Measurements from ENCODE around the gene AFAP1.

DNA sequence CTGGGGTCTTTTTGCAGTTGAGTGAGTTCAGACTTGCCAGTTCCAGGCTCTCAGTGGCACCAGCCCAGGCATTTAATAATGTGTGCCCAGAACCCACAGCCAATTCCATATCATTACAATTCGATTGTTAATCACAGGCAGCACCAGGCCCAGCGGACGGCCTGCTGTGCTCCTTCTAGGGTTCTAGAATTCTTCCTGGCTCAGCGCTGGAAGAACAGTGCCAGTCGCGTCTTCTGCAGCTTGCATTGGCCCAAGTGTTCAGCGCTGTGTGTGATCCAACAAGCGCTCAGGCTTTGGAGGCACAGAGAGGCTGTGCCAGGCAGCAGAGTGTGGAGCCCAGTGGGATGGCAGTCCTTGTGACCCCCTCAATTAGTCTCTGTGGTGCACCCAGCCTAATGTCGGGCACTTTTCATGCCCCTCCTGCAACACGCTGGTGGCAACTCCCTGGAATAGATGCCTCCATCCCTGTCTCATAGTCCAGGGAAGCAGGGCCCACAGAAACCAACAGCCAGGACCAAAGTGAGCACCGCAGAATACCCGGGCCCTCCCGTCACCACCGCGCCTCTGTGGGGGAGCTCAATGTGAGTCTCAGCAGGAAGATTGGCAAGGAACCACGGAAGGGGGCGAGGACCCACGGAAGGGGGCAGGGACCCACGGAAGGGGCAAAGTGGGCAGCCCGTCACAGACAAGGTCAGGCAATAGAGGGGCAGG is 193.2 kb downstream of the AFAP1 start:
- TF ChIP-seq TAF1 (IDR thresholded peaks at IDR 0.05; ENCODE audit: borderline replicate concordance, insufficient read depth, low read length) (no peak), POLR2AphosphoS5 (IDR thresholded peaks at IDR 0.05; ENCODE audit: low read depth, low read length) (no peak), FOXP2 (optimal IDR thresholded peaks at IDR 0.05; ENCODE audit: borderline replicate concordance, extremely low read depth, extremely low read length, insufficient read depth) (no peak)
- TF ChIP-seq, protein P1, sequence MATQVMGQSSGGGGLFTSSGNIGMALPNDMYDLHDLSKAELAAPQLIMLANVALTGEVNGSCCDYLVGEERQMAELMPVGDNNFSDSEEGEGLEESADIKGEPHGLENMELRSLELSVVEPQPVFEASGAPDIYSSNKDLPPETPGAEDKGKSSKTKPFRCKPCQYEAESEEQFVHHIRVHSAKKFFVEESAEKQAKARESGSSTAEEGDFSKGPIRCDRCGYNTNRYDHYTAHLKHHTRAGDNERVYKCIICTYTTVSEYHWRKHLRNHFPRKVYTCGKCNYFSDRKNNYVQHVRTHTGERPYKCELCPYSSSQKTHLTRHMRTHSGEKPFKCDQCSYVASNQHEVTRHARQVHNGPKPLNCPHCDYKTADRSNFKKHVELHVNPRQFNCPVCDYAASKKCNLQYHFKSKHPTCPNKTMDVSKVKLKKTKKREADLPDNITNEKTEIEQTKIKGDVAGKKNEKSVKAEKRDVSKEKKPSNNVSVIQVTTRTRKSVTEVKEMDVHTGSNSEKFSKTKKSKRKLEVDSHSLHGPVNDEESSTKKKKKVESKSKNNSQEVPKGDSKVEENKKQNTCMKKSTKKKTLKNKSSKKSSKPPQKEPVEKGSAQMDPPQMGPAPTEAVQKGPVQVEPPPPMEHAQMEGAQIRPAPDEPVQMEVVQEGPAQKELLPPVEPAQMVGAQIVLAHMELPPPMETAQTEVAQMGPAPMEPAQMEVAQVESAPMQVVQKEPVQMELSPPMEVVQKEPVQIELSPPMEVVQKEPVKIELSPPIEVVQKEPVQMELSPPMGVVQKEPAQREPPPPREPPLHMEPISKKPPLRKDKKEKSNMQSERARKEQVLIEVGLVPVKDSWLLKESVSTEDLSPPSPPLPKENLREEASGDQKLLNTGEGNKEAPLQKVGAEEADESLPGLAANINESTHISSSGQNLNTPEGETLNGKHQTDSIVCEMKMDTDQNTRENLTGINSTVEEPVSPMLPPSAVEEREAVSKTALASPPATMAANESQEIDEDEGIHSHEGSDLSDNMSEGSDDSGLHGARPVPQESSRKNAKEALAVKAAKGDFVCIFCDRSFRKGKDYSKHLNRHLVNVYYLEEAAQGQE (IDR thresholded peaks at IDR 0.05; ENCODE audit: insufficient read depth in 1 of 2, low read depth in 2 of 2, low read length in 2 of 2) = no peak

Data from PFSK-1 (cell line).